A673 (cell line): ENCODE measurements around the gene NEU4. TPM values are rescaled to one million over a fixed set of nuclear protein-coding genes. Genes with fewer than 3 reads are reported as not detected.
"Not testable (repeated sequence)": the region's sequence is repeated elsewhere in the genome, so short reads cannot be mapped to it uniquely, and the experiment has no call there.

Source experiments
- BruUV-seq: library from RNA; stranded (reverse); fragments of 400-500 nt; replicated peaks from 2 replicates; lab custom pipeline; 2021; lab: Mats Ljungman, UMichigan
- CTCF ChIA-PET: fragments of 300-600 bp; sonication (Branson Sonifier 250); formaldehyde crosslinking; loops from one replicate; lab custom pipeline; 2022; ENCODE audit warnings: antibody characterized with exemption; lab: Charles Lee
- POLR2A ChIA-PET: fragments of 300-600 bp; sonication (Branson Sonifier 250); formaldehyde crosslinking; loops from one replicate; lab custom pipeline; 2022; ENCODE audit warnings: antibody characterized with exemption; ENCODE audit not compliant: low non-redundant PET; lab: Charles Lee
- DNase-seq: peaks from one replicate; pipeline ENCODE4 v3.0.0-alpha.2; 2015; ENCODE audit warnings: low spot score
- H3K27ac ChIP-seq: fragments of 200-600 bp; sonication (generic); 2 replicates; pipeline ENCODE4 v1.5.1; 2016; ENCODE audit warnings: mixed run types, low read depth, mild to moderate bottlenecking, mixed read lengths, antibody characterized with exemption, low read length; ENCODE audit not compliant: poor library complexity, severe bottlenecking
- H3K27me3 ChIP-seq: fragments of 200-600 bp; sonication (generic); replicated peaks from 2 replicates; pipeline ENCODE4 v1.6.1; 2017; ENCODE audit warnings: mixed run types, low read depth, mild to moderate bottlenecking, mixed read lengths, antibody characterized with exemption, low read length; ENCODE audit not compliant: insufficient read depth, poor library complexity
- H3K36me3 ChIP-seq: fragments of 200-600 bp; sonication (generic); 2 replicates; pipeline ENCODE4 v1.6.1; 2016; ENCODE audit warnings: mixed run types, mild to moderate bottlenecking, mixed read lengths, antibody characterized with exemption, low read length; ENCODE audit not compliant: insufficient read depth, poor library complexity, severe bottlenecking
- H3K4me1 ChIP-seq: fragments of 200-600 bp; sonication (generic); 2 replicates; pipeline ENCODE4 v1.6.1; 2017; ENCODE audit warnings: mixed run types, mild to moderate bottlenecking, mixed read lengths, antibody characterized with exemption, low read length; ENCODE audit not compliant: insufficient read depth, poor library complexity, severe bottlenecking
- H3K4me3 ChIP-seq: fragments of 200-600 bp; sonication (generic); 2 replicates; pipeline ENCODE4 v1.5.1; 2016; ENCODE audit warnings: low read depth, mixed run types, mild to moderate bottlenecking, mixed read lengths, low read length; ENCODE audit not compliant: poor library complexity, severe bottlenecking
- H3K9me3 ChIP-seq: fragments of 200-600 bp; sonication (generic); 2 replicates; pipeline ENCODE4 v1.6.1; 2016; ENCODE audit warnings: mixed run types, low read depth, mild to moderate bottlenecking, mixed read lengths, antibody characterized with exemption, low read length; ENCODE audit not compliant: poor library complexity, severe bottlenecking
- EZH2 ChIP-seq: fragments of 200-600 bp; sonication (generic); IDR thresholded peaks from 2 replicates; pipeline ENCODE4 v1.6.1; 2017; ENCODE audit warnings: borderline replicate concordance, low read depth, mild to moderate bottlenecking, mixed read lengths, antibody characterized with exemption, low read length; ENCODE audit not compliant: poor library complexity, severe bottlenecking
- intact Hi-C: fragments of 100-400 bp; cut with micrococcal nuclease; formaldehyde crosslinking; loops from one replicate; pipeline ENCODE4 v1.10.0; 2022; ENCODE audit not compliant: unreplicated experiment
- total RNA-seq: library from RNA; stranded (reverse); gene quantifications from 2 replicates; pipeline ENCODE4 v1.2.3, GENCODE V29; 2021
- TF ChIP-seq, protein P1 (sequence below): fragments of 300-800, 200-600 bp; sonication (generic); conservative IDR thresholded peaks from 2 replicates; pipeline ENCODE4 v1.5.1; 2017; ENCODE audit warnings: low read depth, mild to moderate bottlenecking, antibody characterized with exemption, low read length, moderate library complexity, mixed read lengths

Gene NEU4
- total RNA-seq, 1 experiment from 2014 or later = 48.4 TPM

DNA sequence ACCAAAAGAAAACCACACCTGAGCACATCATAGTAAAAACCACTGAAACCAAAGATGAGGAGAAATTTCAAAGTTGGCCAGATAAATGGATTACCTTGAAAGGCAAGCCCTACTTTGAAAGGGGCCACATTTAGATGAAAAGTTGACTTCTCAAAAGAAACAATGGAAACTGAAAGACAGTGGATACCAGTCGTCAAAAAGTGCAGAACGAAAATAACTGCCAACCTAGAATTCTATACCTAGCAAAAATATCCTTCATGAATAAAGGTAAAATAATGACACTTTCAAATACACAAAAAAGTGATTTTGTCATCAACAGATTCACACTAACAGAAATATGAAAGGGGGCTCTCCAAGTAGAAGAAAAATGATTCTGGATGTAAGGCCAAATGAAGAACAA lies 18.4 kb downstream of the NEU4 start:
- POLR2A ChIA-PET = no interaction called here
- DNase-seq = no peak
- intact Hi-C loops = no loop called here
- TF ChIP-seq, protein P1, sequence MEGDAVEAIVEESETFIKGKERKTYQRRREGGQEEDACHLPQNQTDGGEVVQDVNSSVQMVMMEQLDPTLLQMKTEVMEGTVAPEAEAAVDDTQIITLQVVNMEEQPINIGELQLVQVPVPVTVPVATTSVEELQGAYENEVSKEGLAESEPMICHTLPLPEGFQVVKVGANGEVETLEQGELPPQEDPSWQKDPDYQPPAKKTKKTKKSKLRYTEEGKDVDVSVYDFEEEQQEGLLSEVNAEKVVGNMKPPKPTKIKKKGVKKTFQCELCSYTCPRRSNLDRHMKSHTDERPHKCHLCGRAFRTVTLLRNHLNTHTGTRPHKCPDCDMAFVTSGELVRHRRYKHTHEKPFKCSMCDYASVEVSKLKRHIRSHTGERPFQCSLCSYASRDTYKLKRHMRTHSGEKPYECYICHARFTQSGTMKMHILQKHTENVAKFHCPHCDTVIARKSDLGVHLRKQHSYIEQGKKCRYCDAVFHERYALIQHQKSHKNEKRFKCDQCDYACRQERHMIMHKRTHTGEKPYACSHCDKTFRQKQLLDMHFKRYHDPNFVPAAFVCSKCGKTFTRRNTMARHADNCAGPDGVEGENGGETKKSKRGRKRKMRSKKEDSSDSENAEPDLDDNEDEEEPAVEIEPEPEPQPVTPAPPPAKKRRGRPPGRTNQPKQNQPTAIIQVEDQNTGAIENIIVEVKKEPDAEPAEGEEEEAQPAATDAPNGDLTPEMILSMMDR = no peak
- no peak for TF ChIP-seq EZH2
- no peaks in the 10 kb centered on the region for H3K36me3 ChIP-seq
- H3K4me3 ChIP-seq = no peak overlapping the region
- peaks cover 29% of the 10 kb centered on the region for H3K9me3 ChIP-seq
- no TSS peak for BruUV-seq
- peaks cover 6% of the 10 kb centered on the region for H3K4me1 ChIP-seq
- CTCF ChIA-PET = no interaction called here
- H3K27ac ChIP-seq = no peak overlapping the region
- H3K27me3 ChIP-seq = no peaks in the 10 kb centered on the region

DNA sequence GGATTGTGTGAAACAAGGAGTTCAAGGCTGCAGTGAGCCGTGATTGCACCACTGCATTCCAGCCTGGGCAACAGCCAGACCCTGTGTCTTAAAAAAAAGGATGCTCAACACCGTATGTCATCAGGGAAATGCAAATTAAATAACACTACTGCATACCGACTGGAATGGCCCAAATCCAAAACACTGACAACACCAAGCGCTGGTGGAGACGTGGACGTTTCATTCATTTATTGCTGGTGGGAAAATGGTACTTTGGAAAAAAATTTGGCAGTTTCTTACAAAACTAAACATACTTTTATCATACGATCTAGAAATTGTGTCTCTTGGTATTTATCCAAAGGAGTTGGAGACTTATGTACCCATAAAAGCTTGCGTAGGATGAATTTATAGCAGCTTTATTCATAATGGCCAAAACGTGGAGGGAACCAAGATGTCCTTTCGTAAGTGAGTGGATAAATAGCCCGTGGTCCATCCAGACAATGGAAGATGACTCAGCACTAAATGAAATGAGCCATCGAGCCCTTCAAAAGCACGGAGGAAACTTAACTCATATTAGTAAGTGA lies 24.2 kb downstream of the NEU4 start:
- CTCF ChIA-PET = no interaction called here
- POLR2A ChIA-PET = interaction anchor here (0.6 kb wide), 1 partner anchor 17 kb away, joined by 4 read pairs; no protein-coding TSS in a partner anchor
- peak; percentile 73 for DNase-seq
- BruUV-seq = TSS peak; percentile 97
- TF ChIP-seq EZH2 = no peak
- TF ChIP-seq, protein P1 = no peak
- H3K27ac ChIP-seq = peak overlapping the region; percentile 93
- H3K27me3 ChIP-seq = no peaks in the 10 kb centered on the region
- H3K4me3 ChIP-seq = peak overlapping the region; percentile 19
- H3K9me3 ChIP-seq = peaks cover 13% of the 10 kb centered on the region
- no peaks in the 10 kb centered on the region for H3K36me3 ChIP-seq
- peaks cover 26% of the 10 kb centered on the region for H3K4me1 ChIP-seq
- intact Hi-C loops = no loop called here

- CTCF ChIA-PET = interaction anchor here (0.8 kb wide), 1 partner anchor 175 kb away, joined by 3 read pairs; no protein-coding TSS in a partner anchor
- Histone ChIP-seq H3K4me1 (peaks cover 26% of the 10 kb centered on the region), H3K4me3 (peak overlapping the region; percentile 19), H3K9me3 (peaks cover 13% of the 10 kb centered on the region), H3K27ac (peak overlapping the region; percentile 93)
- H3K36me3 ChIP-seq, intact Hi-C loops, H3K27me3 ChIP-seq: not testable (repeated sequence)
- POLR2A ChIA-PET = interaction anchor here (0.6 kb wide), 1 partner anchor 10 kb away, joined by 3 read pairs; no protein-coding TSS in a partner anchor
- DNase-seq = peak; percentile 82
- TSS peak; percentile 85 for BruUV-seq
These were observed 24.9 kb downstream of the NEU4 start for GRCh38 chr2:241833756-241834526.
